A549 (cell line): ENCODE results near the gene CASP4. TPM values are rescaled to one million over a fixed set of nuclear protein-coding genes. Genes with fewer than 3 reads are reported as not detected.

Experiments used
- ATAC-seq, 2 experiments: fragments of 200-7000 bp in 1 of 2; fragments of >200 bp in 1 of 2; cut with Nextera tagmentation in 1 of 2; cut with Tn5 transposase in 1 of 2; 3 replicates each; pipeline versions ENCODE4 v1.8.0 to v1.9.1; 2018 to 2020; ENCODE audit warnings: mild to moderate bottlenecking in 1 of 2, moderate library complexity in 1 of 2
- CTCF ChIA-PET: fragments of 300-600 bp; sonication (Branson Sonifier 250); formaldehyde crosslinking; extraction: SDS; loops from one replicate; lab custom pipeline; 2021; ENCODE audit warnings: antibody characterized with exemption, inconsistent platforms; lab: Yijun Ruan, JAX
- POLR2A ChIA-PET: fragments of 350-600 bp; formaldehyde crosslinking; extraction: SDS; loops from one replicate; lab custom pipeline; 2021; ENCODE audit warnings: antibody characterized with exemption, inconsistent platforms; lab: Yijun Ruan, JAX
- DNase-seq, 2 experiments: peaks; one replicate each; pipeline versions ENCODE4 v3.0.0 to v3.0.0-alpha.2; 2011 to 2016; ENCODE audit warnings: low read depth in 1 of 2, low spot score in 1 of 2
- FAIRE-seq: peaks from 2 replicates; lab custom pipeline; 2011; peaks lifted over from hg19 to GRCh38; lab: Jason Lieb, UNC
- H3K27ac ChIP-seq, 2 experiments: fragments of >200 bp; sonication (Bioruptor Twin); formaldehyde crosslinking; 3 replicates each; pipeline ENCODE4 v1.5.1; 2016 to 2017
- H3K4me1 ChIP-seq: fragments of >200 bp; sonication (Bioruptor Twin); formaldehyde crosslinking; 3 replicates; pipeline ENCODE4 v1.6.1; 2016
- H3K4me2 ChIP-seq: fragments of >200 bp; sonication (Bioruptor Twin); formaldehyde crosslinking; 3 replicates; pipeline ENCODE4 v1.6.1; 2016
- H3K4me3 ChIP-seq: fragments of >200 bp; sonication (Bioruptor Twin); formaldehyde crosslinking; 3 replicates; pipeline ENCODE4 v1.5.1; 2016
- H3K9me3 ChIP-seq: fragments of >200 bp; sonication (Bioruptor Twin); formaldehyde crosslinking; 3 replicates; pipeline ENCODE4 v1.6.1; 2016
- CBX8 ChIP-seq: fragments of 200-600 bp; sonication (generic); IDR thresholded peaks from 2 replicates; pipeline ENCODE4 v1.6.1; 2016
- CEBPB ChIP-seq, 2 experiments: fragments of >200 bp in 1 of 2; sonication (Bioruptor Twin) in 1 of 2; formaldehyde crosslinking in 1 of 2; IDR thresholded peaks; 2 replicates each; pipeline ENCODE4 v1.6.1; 2012 to 2016
- CHD4 ChIP-seq: fragments of 200-600 bp; sonication (generic); IDR thresholded peaks from 2 replicates; pipeline ENCODE4 v1.6.1; 2016; ENCODE audit warnings: antibody characterized with exemption, mild to moderate bottlenecking, borderline replicate concordance
- EHMT2 ChIP-seq: fragments of 200-600 bp; sonication (generic); IDR thresholded peaks from 2 replicates; pipeline ENCODE4 v1.6.1; 2016; ENCODE audit warnings: antibody characterized with exemption, low read depth, mild to moderate bottlenecking, moderate library complexity
- EP300 ChIP-seq, 2 experiments: fragments of >200 bp; sonication (Bioruptor Twin); formaldehyde crosslinking; IDR thresholded peaks; 2 replicates in 1 of 2; 3 replicates in 1 of 2; pipeline ENCODE4 v1.6.1; 2016 to 2017
- FOSL2 ChIP-seq, 2 experiments: fragments of 450-650 bp in 1 of 2; fragments of >200 bp in 1 of 2; sonication (Bioruptor Twin) in 1 of 2; formaldehyde crosslinking; IDR thresholded peaks; 2 replicates each; pipeline versions ENCODE4 v1.5.0 to v1.6.1; 2016 to 2020; ENCODE audit warnings: mild to moderate bottlenecking in 1 of 2, moderate library complexity in 1 of 2
- HOXA7 ChIP-seq: fragments of 250-450 bp; sonication (Bioruptor Pico); IDR thresholded peaks from 2 replicates; pipeline ENCODE4 v1.5.0; 2020; ENCODE audit warnings: mild to moderate bottlenecking, moderate library complexity
- HOXB5 ChIP-seq: fragments of 250-450 bp; sonication (Bioruptor Pico); IDR thresholded peaks from 2 replicates; pipeline ENCODE4 v1.5.0; 2020; ENCODE audit warnings: mild to moderate bottlenecking, moderate library complexity
- KDM1A ChIP-seq: fragments of 200-600 bp; sonication (generic); IDR thresholded peaks from 2 replicates; pipeline ENCODE4 v1.6.1; 2016; ENCODE audit warnings: low read depth, mild to moderate bottlenecking
- KDM5A ChIP-seq: fragments of 200-600 bp; sonication (generic); IDR thresholded peaks from 2 replicates; pipeline ENCODE4 v1.6.1; 2016; ENCODE audit warnings: antibody characterized with exemption, mild to moderate bottlenecking
- MAFK ChIP-seq: fragments of 450-650 bp; IDR thresholded peaks from 2 replicates; pipeline ENCODE4 v1.6.1; 2014; ENCODE audit not compliant: partially characterized antibody
- MAZ ChIP-seq: fragments of 150-350 bp; IDR thresholded peaks from 2 replicates; pipeline ENCODE4 v1.6.1; 2014; ENCODE audit warnings: antibody characterized with exemption, low read depth, low read length, borderline replicate concordance
- NFE2L2 ChIP-seq: fragments of 150-350 bp; conservative IDR thresholded peaks from 2 replicates; pipeline ENCODE4 v1.6.1; 2014; ENCODE audit warnings: low read length
- POLR2A ChIP-seq: IDR thresholded peaks from 2 replicates; pipeline ENCODE4 v1.6.1; 2012; ENCODE audit warnings: mild to moderate bottlenecking, low read length
- POLR2AphosphoS2 ChIP-seq: conservative IDR thresholded peaks from 2 replicates; pipeline ENCODE4 v1.6.1; 2012; ENCODE audit warnings: low read length, improper control_type of control experiment, inconsistent platforms
- RAD21 ChIP-seq, 2 experiments: fragments of >200 bp in 1 of 2; sonication (Bioruptor Twin) in 1 of 2; formaldehyde crosslinking in 1 of 2; IDR thresholded peaks in 1 of 2; conservative IDR thresholded peaks in 1 of 2; 2 replicates in 1 of 2; 3 replicates in 1 of 2; pipeline ENCODE4 v1.6.1; 2012 to 2018; ENCODE audit warnings: inconsistent platforms in 1 of 2
- RARB ChIP-seq: fragments of 250-450 bp; sonication (Bioruptor Pico); IDR thresholded peaks from 2 replicates; pipeline ENCODE4 v1.8.0; 2021; ENCODE audit warnings: mild to moderate bottlenecking, moderate library complexity
- SMC3 ChIP-seq: fragments of >200 bp; sonication (Bioruptor Twin); formaldehyde crosslinking; IDR thresholded peaks from 3 replicates; pipeline ENCODE4 v1.6.1; 2018; ENCODE audit warnings: inconsistent platforms
- SREBF2 ChIP-seq: fragments of 450-650 bp; IDR thresholded peaks from 2 replicates; pipeline ENCODE4 v1.6.1; 2014; ENCODE audit warnings: mild to moderate bottlenecking, moderate library complexity
- TP53 ChIP-seq: fragments of 250-450 bp; sonication (Bioruptor Pico); IDR thresholded peaks from 2 replicates; pipeline ENCODE4 v1.5.0; 2021; ENCODE audit warnings: mild to moderate bottlenecking, moderate library complexity
- ZC3H11A ChIP-seq: fragments of 450-650 bp; IDR thresholded peaks from 2 replicates; pipeline ENCODE4 v1.6.1; 2014; ENCODE audit warnings: antibody characterized with exemption, mild to moderate bottlenecking
- ZFP36 ChIP-seq: fragments of 450-650 bp; IDR thresholded peaks from 2 replicates; pipeline ENCODE4 v1.6.1; 2014; ENCODE audit warnings: borderline replicate concordance; ENCODE audit not compliant: partially characterized antibody
- ZNF302 ChIP-seq: fragments of 250-450 bp; sonication (Bioruptor Pico); IDR thresholded peaks from 2 replicates; pipeline ENCODE4 v1.9.0; 2021; ENCODE audit warnings: inconsistent platforms, mild to moderate bottlenecking, moderate library complexity
- WGBS: methylation state at CpG from one replicate; pipeline ENCODE4 v1.1.6; 2017; ENCODE audit errors: missing lambda C conversion rate; 5-methylcytosine and 5-hydroxymethylcytosine counted together
- polyA plus RNA-seq, 4 experiments: library from polyadenylated mRNA; depleted of rRNA in 3 of 4; stranded (reverse); fragments of >200 nt; fragmentation: RNase III in 1 of 4; extraction: RNeasy Plus Mini Kit Qiagen cat#74134 plus additional on column Dnase treatment in 1 of 4; gene quantifications; 2 replicates in 3 of 4; 3 replicates in 1 of 4; pipeline ENCODE4 v1.2.3, GENCODE V29; 2011 to 2017
- TF ChIP-seq, protein P1 (sequence below): fragments of >200 bp; sonication (Bioruptor Twin); formaldehyde crosslinking; IDR thresholded peaks from 3 replicates; pipeline ENCODE4 v1.5.1; 2016
- TF ChIP-seq, protein P2 (sequence below): IDR thresholded peaks from 2 replicates; pipeline ENCODE4 v1.6.1; 2012; ENCODE audit warnings: low read depth, borderline replicate concordance
- TF ChIP-seq, protein P3 (sequence below): fragments of 250-450 bp; sonication (Bioruptor Pico); IDR thresholded peaks from 2 replicates; pipeline ENCODE4 v1.5.0; 2020; ENCODE audit warnings: low read depth, mild to moderate bottlenecking, moderate library complexity
- TF ChIP-seq, protein P4 (sequence below): fragments of 450-650 bp; IDR thresholded peaks from 2 replicates; pipeline ENCODE4 v1.6.1; 2014; ENCODE audit warnings: antibody characterized with exemption
- TF ChIP-seq, protein P5 (sequence below): fragments of >200 bp; sonication (Bioruptor Twin); formaldehyde crosslinking; IDR thresholded peaks from 2 replicates; pipeline ENCODE4 v1.6.1; 2016
- TF ChIP-seq, protein P6 (sequence below): IDR thresholded peaks from 2 replicates; pipeline ENCODE4 v1.6.1; 2012

The CASP4 gene
- polyA plus RNA-seq, 2 of the 4 experiments (the other 2 are of a cell fraction): 5.5 to 9.7 TPM

DNA sequence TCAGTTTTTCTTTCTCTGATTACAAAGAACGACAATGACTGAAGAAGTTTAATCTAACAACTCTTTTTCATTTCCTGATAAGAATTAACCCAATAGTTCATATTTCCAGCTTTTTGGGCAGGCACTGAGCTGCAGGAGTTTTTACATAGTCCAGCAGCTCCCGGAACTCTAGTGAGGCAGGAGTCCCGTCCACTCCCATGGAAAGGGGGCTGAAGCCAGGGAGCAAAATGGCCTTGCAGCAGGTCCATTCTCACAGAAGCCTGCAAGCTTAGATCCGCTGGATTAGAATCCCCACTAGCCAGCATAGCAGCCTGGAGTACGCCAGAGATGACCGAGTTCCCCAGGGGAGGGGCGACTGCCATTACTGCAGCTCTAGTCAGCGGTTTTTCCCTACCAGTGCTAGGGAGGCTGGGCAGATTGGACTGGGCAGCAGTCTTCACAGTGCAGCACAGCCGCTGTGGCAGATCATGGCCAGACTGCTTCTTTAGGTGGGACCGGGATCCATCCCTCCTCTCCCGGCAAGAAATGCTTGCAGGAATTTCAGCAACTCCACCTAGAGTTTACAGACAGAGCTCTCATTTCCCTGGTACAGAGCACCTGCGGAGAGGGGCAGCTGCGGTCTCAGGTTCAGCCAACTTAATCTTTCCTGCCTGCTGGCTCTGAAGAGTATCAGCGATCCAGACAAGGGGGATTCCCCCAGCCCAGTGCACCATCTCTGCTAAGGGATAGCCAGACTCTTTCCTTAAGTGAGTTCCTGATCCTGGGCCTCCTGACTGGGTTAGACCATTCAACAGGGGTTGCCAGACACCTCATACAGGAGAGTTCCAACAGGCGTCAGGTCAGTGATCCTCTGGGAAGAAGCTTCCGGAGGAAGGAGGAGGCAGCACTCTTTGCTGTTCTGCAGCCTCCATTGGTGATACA, 742 bp upstream of the CASP4 start:
- ChIA-PET POLR2A (no interaction called here), CTCF (no interaction called here)
- no peak for FAIRE-seq
- TF ChIP-seq HOXA7 (CRISPR knock-in tag): no peak
- TF ChIP-seq, protein P1, sequence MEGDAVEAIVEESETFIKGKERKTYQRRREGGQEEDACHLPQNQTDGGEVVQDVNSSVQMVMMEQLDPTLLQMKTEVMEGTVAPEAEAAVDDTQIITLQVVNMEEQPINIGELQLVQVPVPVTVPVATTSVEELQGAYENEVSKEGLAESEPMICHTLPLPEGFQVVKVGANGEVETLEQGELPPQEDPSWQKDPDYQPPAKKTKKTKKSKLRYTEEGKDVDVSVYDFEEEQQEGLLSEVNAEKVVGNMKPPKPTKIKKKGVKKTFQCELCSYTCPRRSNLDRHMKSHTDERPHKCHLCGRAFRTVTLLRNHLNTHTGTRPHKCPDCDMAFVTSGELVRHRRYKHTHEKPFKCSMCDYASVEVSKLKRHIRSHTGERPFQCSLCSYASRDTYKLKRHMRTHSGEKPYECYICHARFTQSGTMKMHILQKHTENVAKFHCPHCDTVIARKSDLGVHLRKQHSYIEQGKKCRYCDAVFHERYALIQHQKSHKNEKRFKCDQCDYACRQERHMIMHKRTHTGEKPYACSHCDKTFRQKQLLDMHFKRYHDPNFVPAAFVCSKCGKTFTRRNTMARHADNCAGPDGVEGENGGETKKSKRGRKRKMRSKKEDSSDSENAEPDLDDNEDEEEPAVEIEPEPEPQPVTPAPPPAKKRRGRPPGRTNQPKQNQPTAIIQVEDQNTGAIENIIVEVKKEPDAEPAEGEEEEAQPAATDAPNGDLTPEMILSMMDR: no peak
- TF ChIP-seq EP300 (IDR thresholded peaks at IDR 0.05): no peak
- TF ChIP-seq SMC3: no peak
- no peak for TF ChIP-seq NFE2L2
- TF ChIP-seq POLR2A: no peak
- TF ChIP-seq HOXB5 (CRISPR knock-in tag): no peak
- no peak for TF ChIP-seq EHMT2
- no peak for TF ChIP-seq RAD21 (conservative IDR thresholded peaks at IDR 0.05 in 1 of 2, IDR thresholded peaks at IDR 0.05 in 1 of 2)
- TF ChIP-seq, protein P2, sequence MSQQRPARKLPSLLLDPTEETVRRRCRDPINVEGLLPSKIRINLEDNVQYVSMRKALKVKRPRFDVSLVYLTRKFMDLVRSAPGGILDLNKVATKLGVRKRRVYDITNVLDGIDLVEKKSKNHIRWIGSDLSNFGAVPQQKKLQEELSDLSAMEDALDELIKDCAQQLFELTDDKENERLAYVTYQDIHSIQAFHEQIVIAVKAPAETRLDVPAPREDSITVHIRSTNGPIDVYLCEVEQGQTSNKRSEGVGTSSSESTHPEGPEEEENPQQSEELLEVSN: no peak
- no peak for TF ChIP-seq KDM5A
- TF ChIP-seq, protein P3, sequence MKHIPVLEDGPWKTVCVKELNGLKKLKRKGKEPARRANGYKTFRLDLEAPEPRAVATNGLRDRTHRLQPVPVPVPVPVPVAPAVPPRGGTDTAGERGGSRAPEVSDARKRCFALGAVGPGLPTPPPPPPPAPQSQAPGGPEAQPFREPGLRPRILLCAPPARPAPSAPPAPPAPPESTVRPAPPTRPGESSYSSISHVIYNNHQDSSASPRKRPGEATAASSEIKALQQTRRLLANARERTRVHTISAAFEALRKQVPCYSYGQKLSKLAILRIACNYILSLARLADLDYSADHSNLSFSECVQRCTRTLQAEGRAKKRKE (CRISPR knock-in tag): no peak
- no peak for TF ChIP-seq RARB (CRISPR knock-in tag)
- TF ChIP-seq FOSL2 (IDR thresholded peaks at IDR 0.05): no peak
- TF ChIP-seq FOSL2 (CRISPR knock-in tag; IDR thresholded peaks at IDR 0.05): no peak
- TF ChIP-seq ZNF302 (CRISPR knock-in tag): no peak
- TF ChIP-seq, protein P4, sequence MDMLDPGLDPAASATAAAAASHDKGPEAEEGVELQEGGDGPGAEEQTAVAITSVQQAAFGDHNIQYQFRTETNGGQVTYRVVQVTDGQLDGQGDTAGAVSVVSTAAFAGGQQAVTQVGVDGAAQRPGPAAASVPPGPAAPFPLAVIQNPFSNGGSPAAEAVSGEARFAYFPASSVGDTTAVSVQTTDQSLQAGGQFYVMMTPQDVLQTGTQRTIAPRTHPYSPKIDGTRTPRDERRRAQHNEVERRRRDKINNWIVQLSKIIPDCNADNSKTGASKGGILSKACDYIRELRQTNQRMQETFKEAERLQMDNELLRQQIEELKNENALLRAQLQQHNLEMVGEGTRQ: no peak
- no peak for TF ChIP-seq ZC3H11A
- no peak for DNase-seq
- peak overlapping the region; percentile 73 to 76 for H3K27ac ChIP-seq
- no peaks in the 10 kb centered on the region for H3K4me1 ChIP-seq
- H3K9me3 ChIP-seq: peaks cover 3% of the 10 kb centered on the region; the same call in 1 of the 3 replicates
- peak overlapping the region; percentile 47; the same call in 2 of the 3 replicates for H3K4me3 ChIP-seq
- peak in 1 of 2 experiments; percentile 20; a peak in 1 of 6 replicates for ATAC-seq
- peak overlapping the region; percentile 85 for H3K4me2 ChIP-seq
- WGBS: 93% methylated on average over 11 of the region's 16 CpGs

DNA sequence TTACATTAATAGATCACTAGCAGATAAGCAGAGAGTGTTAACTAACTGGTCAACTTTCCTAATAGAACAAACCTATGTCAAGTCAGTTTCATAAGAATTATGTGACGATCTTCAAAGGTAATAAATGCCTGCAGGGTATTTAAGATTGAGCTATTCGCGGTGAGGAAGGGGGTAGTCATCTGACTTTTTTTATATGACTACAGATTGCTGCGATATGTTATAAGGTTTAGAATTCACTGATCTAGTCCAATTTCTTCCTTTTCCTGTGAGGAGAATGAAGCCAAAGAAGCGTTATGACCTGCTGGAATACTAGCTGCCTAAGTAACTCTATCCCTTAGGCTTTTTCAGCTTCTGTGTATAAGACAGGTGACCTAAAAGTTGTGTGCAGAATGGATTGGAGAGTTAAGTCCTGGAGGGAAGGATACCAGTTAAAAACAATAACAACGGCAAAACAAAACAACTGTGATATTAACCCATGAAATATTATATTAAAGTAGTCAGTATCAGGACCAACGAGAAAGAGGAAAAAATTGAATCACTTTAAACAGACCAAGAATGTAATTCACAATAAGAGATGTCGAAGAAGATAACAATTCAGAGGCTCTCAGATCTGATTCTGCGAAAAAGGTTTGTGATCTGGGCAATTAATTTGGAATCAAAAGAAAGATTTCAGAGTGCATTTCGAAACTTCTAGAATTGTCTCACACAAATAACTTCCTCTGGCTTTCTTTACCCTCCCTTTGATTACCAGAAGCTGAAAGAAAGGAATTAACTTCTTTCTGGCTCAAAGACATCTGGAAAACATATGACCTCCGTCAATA, 630 bp downstream of the CASP4 start:
- Histone ChIP-seq H3K4me3 (peak overlapping the region; percentile 47), H3K4me2 (peak overlapping the region; percentile 85), H3K4me1 (no peaks in the 10 kb centered on the region), H3K9me3 (no peaks in the 10 kb centered on the region), H3K27ac (peak overlapping the region; percentile 73 to 76)
- POLR2A ChIA-PET: no interaction called here
- FAIRE-seq (no peak), DNase-seq (peak in 1 of 2 experiments; percentile 1), ATAC-seq (no peak)
- CTCF ChIA-PET: no interaction called here
- 61% methylated on average over 11 of the region's 11 CpGs for WGBS
- TF ChIP-seq SREBF2: no peak
- no peak for TF ChIP-seq MAFK
- TF ChIP-seq ZNF302 (CRISPR knock-in tag): no peak
- TF ChIP-seq KDM1A: no peak
- TF ChIP-seq CHD4: no peak
- TF ChIP-seq, protein P1: no peak
- TF ChIP-seq, protein P5, sequence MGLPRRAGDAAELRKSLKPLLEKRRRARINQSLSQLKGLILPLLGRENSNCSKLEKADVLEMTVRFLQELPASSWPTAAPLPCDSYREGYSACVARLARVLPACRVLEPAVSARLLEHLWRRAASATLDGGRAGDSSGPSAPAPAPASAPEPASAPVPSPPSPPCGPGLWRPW: no peak
- no peak for TF ChIP-seq CEBPB (IDR thresholded peaks at IDR 0.05)
- TF ChIP-seq ZFP36: no peak
- TF ChIP-seq CBX8: no peak
- no peak for TF ChIP-seq TP53 (CRISPR knock-in tag)
- TF ChIP-seq MAZ: no peak
- no peak for TF ChIP-seq POLR2AphosphoS2
- TF ChIP-seq, protein P6, sequence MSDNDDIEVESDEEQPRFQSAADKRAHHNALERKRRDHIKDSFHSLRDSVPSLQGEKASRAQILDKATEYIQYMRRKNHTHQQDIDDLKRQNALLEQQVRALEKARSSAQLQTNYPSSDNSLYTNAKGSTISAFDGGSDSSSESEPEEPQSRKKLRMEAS: no peak
